GM12872 (cell line): ENCODE measurements around the gene TMEM220.

Experiments
- TF ChIP-seq, protein P1 (sequence below): IDR thresholded peaks from 3 replicates; pipeline ENCODE4 v1.5.1; 2011; ENCODE audit warnings: low read depth, mild to moderate bottlenecking, low read length, moderate library complexity; ENCODE audit not compliant: insufficient read depth

TMEM220 gene

DNA sequence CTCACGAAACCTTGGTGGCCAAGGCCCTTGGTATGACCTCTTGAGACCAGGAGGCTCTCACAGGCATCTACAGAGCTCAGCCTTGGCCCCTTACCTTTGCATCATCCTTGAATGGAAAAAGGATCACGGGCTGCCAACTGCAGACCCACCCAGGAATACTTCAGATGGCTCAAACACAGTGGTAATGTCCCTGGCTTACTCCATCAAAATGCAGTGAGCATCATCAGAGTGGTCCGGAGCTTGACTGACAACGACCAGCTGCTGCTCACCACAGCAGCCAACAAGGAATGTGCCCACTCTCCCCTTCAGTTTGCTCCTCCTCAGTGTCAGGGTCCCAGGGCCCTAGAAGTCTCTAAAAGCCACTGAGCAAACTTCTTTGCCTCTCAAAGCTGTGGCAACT is 55.1 kb downstream of the TMEM220 start:
- TF ChIP-seq, protein P1, sequence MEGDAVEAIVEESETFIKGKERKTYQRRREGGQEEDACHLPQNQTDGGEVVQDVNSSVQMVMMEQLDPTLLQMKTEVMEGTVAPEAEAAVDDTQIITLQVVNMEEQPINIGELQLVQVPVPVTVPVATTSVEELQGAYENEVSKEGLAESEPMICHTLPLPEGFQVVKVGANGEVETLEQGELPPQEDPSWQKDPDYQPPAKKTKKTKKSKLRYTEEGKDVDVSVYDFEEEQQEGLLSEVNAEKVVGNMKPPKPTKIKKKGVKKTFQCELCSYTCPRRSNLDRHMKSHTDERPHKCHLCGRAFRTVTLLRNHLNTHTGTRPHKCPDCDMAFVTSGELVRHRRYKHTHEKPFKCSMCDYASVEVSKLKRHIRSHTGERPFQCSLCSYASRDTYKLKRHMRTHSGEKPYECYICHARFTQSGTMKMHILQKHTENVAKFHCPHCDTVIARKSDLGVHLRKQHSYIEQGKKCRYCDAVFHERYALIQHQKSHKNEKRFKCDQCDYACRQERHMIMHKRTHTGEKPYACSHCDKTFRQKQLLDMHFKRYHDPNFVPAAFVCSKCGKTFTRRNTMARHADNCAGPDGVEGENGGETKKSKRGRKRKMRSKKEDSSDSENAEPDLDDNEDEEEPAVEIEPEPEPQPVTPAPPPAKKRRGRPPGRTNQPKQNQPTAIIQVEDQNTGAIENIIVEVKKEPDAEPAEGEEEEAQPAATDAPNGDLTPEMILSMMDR: no peak

DNA sequence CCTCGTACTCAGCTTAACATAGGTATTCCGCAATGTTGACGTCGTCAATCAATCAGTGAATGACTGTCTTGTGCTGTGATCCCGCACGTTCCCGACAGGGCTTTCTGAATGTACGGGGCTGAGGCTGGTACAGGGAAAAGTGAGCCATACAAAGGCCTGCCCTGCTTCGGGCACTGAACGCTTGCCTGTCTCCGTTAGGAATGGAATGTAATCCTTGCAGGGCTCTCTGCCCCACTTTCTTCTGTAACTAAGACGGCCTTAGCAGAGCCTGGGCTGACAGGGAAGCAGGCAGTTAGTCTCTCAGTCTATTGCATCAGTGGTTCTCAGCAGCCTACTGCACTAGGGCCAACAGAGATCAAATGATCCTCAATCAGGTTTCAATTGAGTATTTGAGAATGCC is 56.5 kb downstream of the TMEM220 start:
- TF ChIP-seq, protein P1: no peak

DNA sequence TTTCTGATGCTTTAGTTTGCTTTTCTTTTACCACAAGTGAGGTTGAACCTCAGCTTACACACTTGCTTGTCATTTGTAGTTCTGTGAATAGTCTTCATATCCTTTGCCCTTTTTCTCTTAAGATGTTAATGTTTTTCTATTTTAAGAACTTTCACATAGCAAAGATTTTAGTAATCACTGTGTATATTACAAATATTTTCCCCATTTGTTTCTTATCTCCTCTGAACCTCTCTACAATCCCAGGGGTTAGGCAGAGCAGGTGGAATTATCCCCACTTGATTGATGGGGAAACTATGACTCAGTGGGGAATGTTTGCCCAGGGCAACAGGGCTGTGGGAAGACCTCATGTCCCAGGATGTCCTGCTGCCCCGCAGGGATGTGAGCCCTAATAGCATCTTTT is 61.0 kb downstream of the TMEM220 start:
- TF ChIP-seq, protein P1: no peak

DNA sequence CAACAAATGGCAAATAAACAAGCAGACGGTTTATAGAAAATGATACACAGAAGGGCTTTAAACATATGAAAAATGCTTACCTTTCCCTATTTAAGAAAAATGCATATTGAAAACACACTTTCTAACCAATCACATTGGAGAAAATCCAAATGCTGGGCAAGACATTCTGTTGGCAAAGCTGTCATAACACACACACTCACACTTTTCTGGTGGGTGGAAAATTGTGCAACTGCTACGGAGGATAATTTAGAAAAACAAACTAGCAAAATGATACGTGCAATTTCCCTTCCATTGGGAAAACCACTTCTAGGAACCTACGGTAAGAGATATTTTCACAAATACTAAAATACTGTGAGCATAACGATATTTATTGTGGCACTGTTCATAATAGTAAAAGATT is 62.9 kb downstream of the TMEM220 start:
- TF ChIP-seq, protein P1: no peak

DNA sequence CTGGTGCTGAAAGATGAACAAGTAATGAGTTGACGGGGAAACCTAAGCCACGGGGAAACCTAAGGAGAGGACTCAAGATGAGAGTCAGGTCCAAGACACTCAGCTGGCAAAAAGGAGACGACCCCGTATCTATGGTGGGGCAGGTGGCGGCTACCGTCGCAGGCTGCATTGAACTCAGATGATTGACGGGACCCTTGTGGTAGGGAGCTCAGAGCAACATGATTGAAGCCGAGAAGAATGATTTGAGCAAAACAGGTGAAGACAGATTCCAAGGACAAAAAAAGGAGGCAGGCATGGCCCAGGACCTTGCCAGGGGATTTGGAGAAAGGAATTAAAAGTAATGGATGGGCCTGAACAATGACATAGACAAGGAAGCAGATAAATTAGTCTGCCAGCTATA is 65.3 kb downstream of the TMEM220 start:
- TF ChIP-seq, protein P1: no peak
